Effector memory CD8-positive, alpha-beta T cell (primary cell): ENCODE measurements around the gene PPP3R1.
A peak's percentile ranks its signal among the peaks of the same experiment; 100 is the strongest.
"Not testable (repeated sequence)": the region's sequence is repeated elsewhere in the genome, so short reads cannot be mapped to it uniquely, and the experiment has no call there.

Experiments used
- ATAC-seq: fragments of 150-1000 bp; cut with Tn5 transposase; replicated peaks from 2 replicates; pipeline ENCODE4 v1.10.0; 2021; ENCODE audit warnings: mild to moderate bottlenecking, moderate library complexity
- DNase-seq, 3 experiments: peaks; one replicate each; pipeline ENCODE4 v3.0.0; 2021
- H3K27ac Mint-ChIP-seq, 2 donors: one replicate each; pipeline ENCODE4 v1.8.0; 2022; ENCODE audit warnings: mild to moderate bottlenecking in 2 of 2, mixed read lengths in 2 of 2, moderate library complexity in 2 of 2
- H3K27me3 Mint-ChIP-seq, 2 donors: one replicate each; pipeline ENCODE4 v1.8.0; 2022; ENCODE audit warnings: mixed read lengths in 2 of 2
- H3K36me3 Mint-ChIP-seq: one replicate; pipeline ENCODE4 v1.8.0; 2022; ENCODE audit warnings: mild to moderate bottlenecking, moderate library complexity, mixed read lengths; ENCODE audit not compliant: insufficient read depth
- H3K4me1 Mint-ChIP-seq, 2 donors: one replicate each; pipeline ENCODE4 v1.8.0; 2022; ENCODE audit warnings: low read depth in 2 of 2, mixed read lengths in 2 of 2
- H3K4me3 Mint-ChIP-seq, 2 donors: one replicate each; pipeline ENCODE4 v1.8.0; 2022; ENCODE audit warnings: mild to moderate bottlenecking in 2 of 2, mixed read lengths in 2 of 2, moderate library complexity in 2 of 2
- H3K9me3 Mint-ChIP-seq, 2 donors: one replicate each; pipeline ENCODE4 v1.8.0; 2022; ENCODE audit warnings: mixed read lengths in 2 of 2

PPP3R1 gene

GRCh38 chr2:68182902-68183301, 69.4 kb downstream of the PPP3R1 start:
- Mint-ChIP-seq H3K4me3 (no peak overlapping the region), H3K9me3 (no peaks in the 10 kb centered on the region), H3K27me3 (no peaks in the 10 kb centered on the region), H3K36me3 (peaks cover 62% of the 10 kb centered on the region), H3K4me1 (peaks cover 17 to 50% of the 10 kb centered on the region in 2 donors), H3K27ac (peak overlapping the region; percentile 70 to 82)
- ATAC-seq (no peak), DNase-seq (no peak)

DNA sequence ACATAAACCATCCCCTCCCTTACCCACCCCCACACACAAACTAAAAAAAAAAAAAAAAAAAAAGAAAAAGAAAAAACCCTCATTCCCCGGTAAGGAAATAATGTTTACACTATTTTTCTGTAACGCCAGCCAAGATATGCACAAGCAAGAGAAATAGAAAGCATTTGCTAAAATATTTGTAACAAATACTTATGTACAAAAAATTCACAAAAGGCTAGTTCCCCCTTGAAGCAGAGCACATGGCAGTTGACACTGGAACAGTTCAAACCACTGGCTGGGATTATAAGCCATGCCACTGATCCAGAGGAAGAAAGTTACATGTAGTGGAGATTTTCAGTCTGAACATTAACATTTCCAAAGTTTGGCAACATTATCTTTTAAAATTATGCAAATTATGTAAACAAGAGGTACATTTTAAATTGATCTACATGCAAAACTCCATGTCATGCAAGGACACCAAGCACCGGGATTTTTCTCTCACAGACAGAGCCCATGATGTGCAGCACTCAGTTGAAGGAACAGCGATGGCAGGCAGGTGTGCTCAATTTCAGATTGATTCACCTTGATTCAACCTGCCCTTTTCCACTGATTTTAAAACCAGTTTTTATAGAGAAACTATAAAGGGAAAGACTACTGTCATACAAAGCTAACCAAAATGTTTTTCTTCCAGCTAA, 73.2 kb downstream of the PPP3R1 start:
- Mint-ChIP-seq H3K27me3 (no peaks in the 10 kb centered on the region), H3K4me1 (peaks cover 15 to 26% of the 10 kb centered on the region in 2 donors), H3K4me3 (no peak overlapping the region), H3K9me3 (no peaks in the 10 kb centered on the region), H3K27ac (peak overlapping the region; percentile 33 to 70), H3K36me3 (peaks cover 60% of the 10 kb centered on the region)
- DNase-seq (no peak), ATAC-seq (no peak)

GRCh38 chr2:68178432-68178831, 73.9 kb downstream of the PPP3R1 start:
- Mint-ChIP-seq H3K27ac (peak overlapping the region; percentile 62 to 70), H3K4me3 (no peak overlapping the region), H3K27me3 (no peaks in the 10 kb centered on the region), H3K36me3 (peaks cover 66% of the 10 kb centered on the region), H3K4me1 (peaks cover 15 to 25% of the 10 kb centered on the region in 2 donors), H3K9me3 (no peaks in the 10 kb centered on the region)
- ATAC-seq (no peak), DNase-seq (no peak)

DNA sequence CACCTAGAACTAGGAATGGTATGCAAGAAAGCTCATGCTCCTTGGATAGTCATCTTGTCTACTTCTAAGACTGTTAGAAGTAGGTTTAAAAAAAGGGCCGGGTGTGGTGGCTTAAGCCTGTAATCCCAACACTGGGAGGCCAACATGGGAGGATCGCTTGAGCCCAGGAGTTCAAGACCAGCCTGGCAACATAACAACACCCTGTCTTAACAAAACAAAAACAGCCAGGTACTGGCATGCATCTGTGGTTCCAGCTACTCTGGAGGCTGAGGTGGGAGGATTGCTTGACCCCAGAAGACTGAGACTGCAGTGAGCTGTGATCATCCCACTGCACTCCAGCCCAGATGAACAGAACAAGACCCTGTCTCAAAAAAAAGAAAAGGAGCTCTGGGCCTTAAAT, 74.8 kb downstream of the PPP3R1 start:
- Mint-ChIP-seq H3K36me3 (peaks cover 67% of the 10 kb centered on the region), H3K9me3 (no peaks in the 10 kb centered on the region), H3K27me3 (no peaks in the 10 kb centered on the region), H3K27ac (peak overlapping the region; percentile 55 to 62), H3K4me3 (no peak overlapping the region), H3K4me1 (peaks cover 11 to 24% of the 10 kb centered on the region in 2 donors)
- ATAC-seq (no peak), DNase-seq (no peak)

DNA sequence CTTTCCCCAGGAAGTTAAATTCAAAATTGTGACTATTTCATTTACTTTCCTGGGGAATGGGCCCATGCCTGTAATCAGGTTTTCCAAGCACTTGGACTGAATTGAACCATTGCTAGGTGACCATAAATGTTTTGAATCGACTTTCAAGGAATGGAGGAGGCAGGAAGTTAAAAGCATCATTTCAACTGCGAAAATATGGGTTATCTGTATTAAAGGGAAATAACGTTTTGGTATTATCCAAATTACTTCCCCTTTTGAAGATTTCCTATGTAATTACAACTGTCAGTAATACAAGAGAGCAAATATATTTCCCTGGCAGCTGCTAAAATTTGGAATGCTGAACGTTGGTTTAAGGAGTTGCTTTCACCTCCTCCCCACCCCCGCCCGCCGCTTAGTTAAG, 75.7 kb downstream of the PPP3R1 start:
- Mint-ChIP-seq H3K9me3 (no peaks in the 10 kb centered on the region), H3K36me3 (peaks cover 58% of the 10 kb centered on the region), H3K4me3 (no peak overlapping the region), H3K27ac (peak overlapping the region in 1 of 2 donors; percentile 62), H3K27me3 (no peaks in the 10 kb centered on the region), H3K4me1 (peaks cover 12 to 22% of the 10 kb centered on the region in 2 donors)
- no peak for DNase-seq
- ATAC-seq, result no peak

- H3K4me1 Mint-ChIP-seq, result peaks cover 6 to 13% of the 10 kb centered on the region in 2 donors
- not testable (repeated sequence) for H3K27me3 Mint-ChIP-seq, ATAC-seq
Observed at GRCh38 chr2:68175210-68175609, 77.1 kb downstream of the PPP3R1 start.

GRCh38 chr2:68172990-68173700, 79.2 kb downstream of the PPP3R1 start:
- no peak for DNase-seq
- peaks cover 5 to 6% of the 10 kb centered on the region in 2 donors for H3K4me1 Mint-ChIP-seq
- H3K27ac Mint-ChIP-seq, result no peak overlapping the region
- ATAC-seq, result no peak
- peaks cover 51% of the 10 kb centered on the region for H3K36me3 Mint-ChIP-seq
- no peaks in the 10 kb centered on the region for H3K27me3 Mint-ChIP-seq
- H3K4me3 Mint-ChIP-seq, result no peak overlapping the region
- H3K9me3 Mint-ChIP-seq, result no peaks in the 10 kb centered on the region

More at GRCh38 chr2:68175210-68175609, 77.1 kb downstream of the PPP3R1 start:
- not testable (repeated sequence) for H3K9me3 Mint-ChIP-seq, H3K4me3 Mint-ChIP-seq, DNase-seq
- Mint-ChIP-seq H3K27ac (peak overlapping the region in 1 of 2 donors; percentile 61), H3K36me3 (peaks cover 50% of the 10 kb centered on the region)

DNA sequence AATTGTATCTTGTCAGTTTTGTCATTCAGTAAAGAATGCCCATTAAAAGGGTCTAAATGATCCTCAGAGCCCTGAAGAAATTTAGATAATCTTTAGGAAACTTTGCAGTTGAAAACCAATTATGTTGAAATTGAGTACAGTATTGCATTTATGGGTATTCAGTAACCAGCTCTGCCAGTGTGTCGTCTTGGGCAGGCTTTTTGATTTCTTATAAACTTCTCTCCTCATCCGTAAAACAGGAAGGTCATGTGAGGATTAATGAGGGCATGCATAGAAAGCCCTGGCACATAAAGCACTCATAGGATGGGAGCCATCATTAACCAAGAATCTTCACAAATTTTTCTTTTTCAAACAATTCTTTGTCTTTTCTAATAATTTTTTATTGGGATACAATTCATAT, 79.8 kb downstream of the PPP3R1 start:
- Mint-ChIP-seq H3K4me1 (peaks cover 11 to 12% of the 10 kb centered on the region in 2 donors), H3K36me3 (peaks cover 46% of the 10 kb centered on the region), H3K27me3 (no peaks in the 10 kb centered on the region), H3K27ac (no peak overlapping the region), H3K4me3 (no peak overlapping the region), H3K9me3 (no peaks in the 10 kb centered on the region)
- no peak for ATAC-seq
- DNase-seq, result no peak

DNA sequence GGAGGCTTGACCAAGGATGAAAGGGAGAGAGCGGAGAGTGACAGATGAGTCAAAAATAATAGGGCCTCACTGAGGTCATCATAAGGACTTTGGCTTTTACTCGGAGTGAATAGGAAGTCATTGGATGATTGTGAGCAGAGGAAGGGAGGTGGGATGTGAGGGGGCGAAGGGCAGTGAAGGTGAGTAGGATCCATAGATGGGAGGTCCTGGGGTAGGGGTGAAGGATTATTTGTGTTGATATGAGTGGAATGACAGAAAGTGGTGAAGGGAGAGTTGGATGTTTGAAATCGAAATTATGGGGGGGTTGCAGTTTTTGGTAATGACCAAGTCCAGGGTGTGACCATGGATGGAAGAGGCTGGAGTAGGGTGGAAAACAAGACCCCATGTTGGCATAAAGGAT, 80.6 kb downstream of the PPP3R1 start:
- Mint-ChIP-seq H3K27me3 (no peaks in the 10 kb centered on the region), H3K4me1 (peaks cover 12 to 13% of the 10 kb centered on the region in 2 donors), H3K27ac (no peak overlapping the region), H3K36me3 (peaks cover 39% of the 10 kb centered on the region), H3K9me3 (no peaks in the 10 kb centered on the region), H3K4me3 (no peak overlapping the region)
- ATAC-seq, result no peak
- DNase-seq, result no peak

- Mint-ChIP-seq H3K27ac (no peak overlapping the region), H3K4me3 (no peak overlapping the region), H3K9me3 (no peaks in the 10 kb centered on the region), H3K27me3 (no peaks in the 10 kb centered on the region), H3K36me3 (peaks cover 39% of the 10 kb centered on the region), H3K4me1 (peaks cover 13 to 18% of the 10 kb centered on the region in 2 donors)
- DNase-seq, result no peak
- ATAC-seq, result no peak
Observed at GRCh38 chr2:68171146-68171545, 81.2 kb downstream of the PPP3R1 start.

GRCh38 chr2:68169308-68169707, 83.0 kb downstream of the PPP3R1 start:
- no peak overlapping the region for H3K4me3 Mint-ChIP-seq
- no peaks in the 10 kb centered on the region for H3K9me3 Mint-ChIP-seq
- peaks cover 13 to 22% of the 10 kb centered on the region in 2 donors for H3K4me1 Mint-ChIP-seq
- ATAC-seq (no peak), DNase-seq (no peak)
- no peaks in the 10 kb centered on the region for H3K27me3 Mint-ChIP-seq
- H3K36me3 Mint-ChIP-seq, result peaks cover 39% of the 10 kb centered on the region
- no peak overlapping the region for H3K27ac Mint-ChIP-seq

- H3K9me3 Mint-ChIP-seq, result no peaks in the 10 kb centered on the region
- peak overlapping the region; percentile 26 to 37 for H3K27ac Mint-ChIP-seq
- no peak for ATAC-seq
- no peak for DNase-seq
- peaks cover 41% of the 10 kb centered on the region for H3K36me3 Mint-ChIP-seq
- no peak overlapping the region for H3K4me3 Mint-ChIP-seq
- H3K27me3 Mint-ChIP-seq, result no peaks in the 10 kb centered on the region
- peaks cover 12 to 18% of the 10 kb centered on the region in 2 donors for H3K4me1 Mint-ChIP-seq
Observed at GRCh38 chr2:68167186-68167585, 85.1 kb downstream of the PPP3R1 start.

DNA sequence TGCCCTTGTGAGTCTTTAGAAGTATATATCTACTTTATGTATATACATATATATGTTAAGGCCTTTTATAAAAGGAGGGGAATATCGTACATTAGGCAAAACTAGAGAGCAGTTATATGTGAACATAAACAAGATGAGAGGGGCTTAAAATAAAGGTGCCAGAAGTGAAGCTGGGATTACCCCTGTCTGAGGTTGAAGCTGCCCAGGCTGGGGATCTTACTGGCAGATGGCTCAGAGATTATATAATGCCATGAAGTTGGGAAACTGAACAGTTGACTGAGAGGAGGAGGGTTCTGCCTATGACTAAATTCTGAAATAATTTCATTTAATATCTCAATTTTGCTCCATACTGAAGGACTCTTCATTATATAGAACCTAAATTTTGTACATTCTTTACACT, 88.7 kb downstream of the PPP3R1 start:
- Mint-ChIP-seq H3K4me3 (no peak overlapping the region), H3K27me3 (no peaks in the 10 kb centered on the region), H3K9me3 (no peaks in the 10 kb centered on the region), H3K36me3 (peaks cover 57% of the 10 kb centered on the region), H3K27ac (no peak overlapping the region), H3K4me1 (peaks cover 20 to 35% of the 10 kb centered on the region in 2 donors)
- DNase-seq (no peak), ATAC-seq (no peak)

GRCh38 chr2:68158134-68158447, 94.2 kb downstream of the PPP3R1 start:
- Mint-ChIP-seq H3K9me3 (no peaks in the 10 kb centered on the region), H3K4me1 (peaks cover 28 to 35% of the 10 kb centered on the region in 2 donors), H3K27ac (peak overlapping the region; percentile 98 to 99), H3K36me3 (peaks cover 42% of the 10 kb centered on the region), H3K27me3 (no peaks in the 10 kb centered on the region), H3K4me3 (peak overlapping the region; percentile 96)
- ATAC-seq, result no peak
- DNase-seq, result no peak
